GM18867 (cell line): ENCODE measurements around the gene AK9.

Experiments
- ATAC-seq: cut with Tn5 transposase; IDR thresholded peaks from one replicate; pipeline ENCODE4 v1.9.1; 2021; ENCODE audit warnings: mild to moderate bottlenecking, moderate library complexity; ENCODE audit not compliant: unreplicated experiment

Gene AK9

GRCh38 chr6:109448615-109449014 lies 242.4 kb downstream of the AK9 start:
- ATAC-seq: no peak

GRCh38 chr6:109447878-109448555 lies 243.0 kb downstream of the AK9 start:
- no peak for ATAC-seq

GRCh38 chr6:109447087-109447486 lies 243.9 kb downstream of the AK9 start:
- ATAC-seq: no peak

GRCh38 chr6:109446541-109446940 lies 244.5 kb downstream of the AK9 start:
- no peak for ATAC-seq

GRCh38 chr6:109446072-109446471 lies 244.9 kb downstream of the AK9 start:
- ATAC-seq: no peak

GRCh38 chr6:109445382-109445781 lies 245.6 kb downstream of the AK9 start:
- ATAC-seq: no peak

GRCh38 chr6:109443425-109443950 lies 247.5 kb downstream of the AK9 start:
- no peak for ATAC-seq
